Spinal cord (tissue), 10 donors: ENCODE measurements around the gene TSSK2. TPM values are rescaled to one million over a fixed set of nuclear protein-coding genes. Genes with fewer than 3 reads are reported as not detected.
"Not testable (repeated sequence)": the region's sequence is repeated elsewhere in the genome, so short reads cannot be mapped to it uniquely, and the experiment has no call there.

ENCODE experiments used
- DNase-seq, 6 donors: peaks; one replicate each; pipeline versions ENCODE4 v3.0.0 to v3.0.0-alpha.2; 2013 to 2015; ENCODE audit warnings: low spot score in 6 of 6, low read depth in 4 of 6
- H3K27ac ChIP-seq: one replicate; pipeline ENCODE4 v1.5.1; 2013; ENCODE audit warnings: low read depth, low read length, control low read depth
- H3K27me3 ChIP-seq: one replicate; pipeline ENCODE4 v1.6.1; 2013; ENCODE audit warnings: low read length; ENCODE audit not compliant: control insufficient read depth, insufficient read depth
- H3K36me3 ChIP-seq: one replicate; pipeline ENCODE4 v1.6.1; 2013; ENCODE audit warnings: low read length; ENCODE audit not compliant: control insufficient read depth, insufficient read depth
- H3K4me1 ChIP-seq: one replicate; pipeline ENCODE4 v1.6.1; 2013; ENCODE audit warnings: low read length; ENCODE audit not compliant: control insufficient read depth, insufficient read depth
- H3K4me3 ChIP-seq: one replicate; pipeline ENCODE4 v1.5.1; 2013; ENCODE audit warnings: low read depth, low read length, control low read depth
- H3K9me3 ChIP-seq: one replicate; pipeline ENCODE4 v1.6.1; 2013; ENCODE audit warnings: low read length; ENCODE audit not compliant: control insufficient read depth, insufficient read depth
- WGBS: methylation state at CpG from one replicate; pipeline ENCODE4 v1.1.5; 2013; ENCODE audit warnings: missing lambda C conversion rate; ENCODE audit not compliant: insufficient coverage; 5-methylcytosine and 5-hydroxymethylcytosine counted together
- polyA plus RNA-seq, 2 donors: library from polyadenylated mRNA; unstranded; fragments of 120-200 nt; gene quantifications; one replicate each; pipeline ENCODE4 v1.2.1, GENCODE V29; 2013; ENCODE audit not compliant: insufficient read length in 2 of 2
- total RNA-seq, 2 donors: library from RNA; depleted of rRNA in 1 of 2; stranded (reverse); fragments of 120-200 nt in 1 of 2; fragments of >200 nt in 1 of 2; gene quantifications; one replicate each; pipeline versions ENCODE4 v1.2.3 to v1.2.4, GENCODE V29; 2013 to 2014
- donor health status: healthy.

The TSSK2 gene
- total and polyA plus RNA-seq, 4 donors, result not detected

DNA sequence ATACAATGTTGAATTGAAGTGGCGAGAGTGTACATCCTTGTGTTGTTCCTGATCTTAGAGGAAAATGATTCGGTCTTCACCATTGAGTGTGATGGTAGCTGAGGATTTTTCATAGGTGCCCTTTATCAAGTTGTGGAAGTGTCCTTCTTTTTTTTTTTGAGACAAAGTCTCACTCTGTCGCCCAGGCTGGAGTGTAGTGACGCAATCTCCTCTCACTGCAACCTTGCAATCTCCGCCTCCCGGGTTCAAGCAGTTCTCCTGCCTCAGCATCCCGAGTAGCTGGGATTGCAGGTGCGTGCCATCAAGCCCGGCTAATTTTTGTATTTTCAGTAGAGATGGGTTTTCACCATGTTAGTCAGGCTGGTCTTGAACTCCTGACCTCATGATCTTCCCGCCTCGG lies 27.5 kb downstream of the TSSK2 start:
- not testable (repeated sequence) for H3K27ac ChIP-seq, H3K4me3 ChIP-seq, H3K9me3 ChIP-seq, H3K4me1 ChIP-seq, DNase-seq, H3K36me3 ChIP-seq
- 70% methylated on average over 3 of the region's 11 CpGs for WGBS
- peaks cover 10% of the 10 kb centered on the region for H3K27me3 ChIP-seq

DNA sequence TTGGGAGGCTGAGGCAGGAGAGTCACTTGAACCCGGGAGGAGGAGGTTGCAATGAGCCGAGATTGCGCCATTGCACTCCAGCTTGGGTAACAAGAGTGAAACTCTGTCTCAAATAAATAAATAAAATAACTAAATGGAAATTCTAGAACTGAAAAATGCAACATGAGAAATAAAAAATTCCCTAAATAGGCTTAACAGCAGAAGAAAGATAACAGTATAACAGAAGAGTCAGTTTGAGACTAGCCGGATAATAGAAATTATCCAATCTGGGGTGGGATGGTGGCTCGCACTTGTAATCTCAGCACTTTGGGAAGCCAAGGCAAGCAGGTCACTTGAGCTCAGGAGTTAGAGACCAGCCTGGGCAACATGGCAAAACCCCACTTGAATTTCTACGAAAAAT lies 33.3 kb downstream of the TSSK2 start:
- no peak for DNase-seq
- WGBS, result 100% methylated on average over 2 of the region's 6 CpGs
- H3K4me1 ChIP-seq, result peaks cover 2% of the 10 kb centered on the region
- no peaks in the 10 kb centered on the region for H3K9me3 ChIP-seq
- H3K36me3 ChIP-seq, result no peaks in the 10 kb centered on the region
- no peak overlapping the region for H3K4me3 ChIP-seq
- H3K27ac ChIP-seq, result no peak overlapping the region
- H3K27me3 ChIP-seq, result peaks cover 29% of the 10 kb centered on the region

DNA sequence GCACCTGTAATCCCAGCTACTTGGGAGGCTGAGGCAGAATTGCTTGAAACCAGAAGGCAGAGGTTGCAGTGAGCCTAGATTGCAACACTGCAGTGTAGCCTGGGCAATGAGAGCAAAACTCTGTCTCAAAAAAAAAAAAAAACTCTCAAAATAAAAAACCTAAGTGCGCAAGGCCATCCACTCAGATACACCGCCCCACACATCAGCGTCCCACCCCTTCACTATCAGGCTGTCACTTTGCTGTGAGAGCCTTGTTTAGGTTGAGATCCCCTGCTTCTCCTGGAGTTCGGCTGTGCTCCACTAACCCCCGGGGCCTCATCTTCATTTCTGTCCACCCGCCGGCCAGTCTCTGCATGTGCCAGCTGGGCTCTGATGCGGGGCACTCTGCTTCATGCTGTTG lies 35.3 kb downstream of the TSSK2 start:
- no peak for DNase-seq
- 81% methylated on average over 8 of the region's 8 CpGs for WGBS
- no peaks in the 10 kb centered on the region for H3K36me3 ChIP-seq
- H3K27ac ChIP-seq, result no peak overlapping the region
- no peak overlapping the region for H3K4me3 ChIP-seq
- H3K9me3 ChIP-seq, result no peaks in the 10 kb centered on the region
- H3K27me3 ChIP-seq, result peaks cover 39% of the 10 kb centered on the region
- peaks cover 21% of the 10 kb centered on the region for H3K4me1 ChIP-seq

- peaks cover 26% of the 10 kb centered on the region for H3K4me1 ChIP-seq
- 83% methylated on average over 13 of the region's 13 CpGs for WGBS
- no peak overlapping the region for H3K4me3 ChIP-seq
- no peak for DNase-seq
- no peaks in the 10 kb centered on the region for H3K36me3 ChIP-seq
- H3K27me3 ChIP-seq, result peaks cover 37% of the 10 kb centered on the region
- H3K27ac ChIP-seq, result no peak overlapping the region
- no peaks in the 10 kb centered on the region for H3K9me3 ChIP-seq
Measured at GRCh38 chr22:19167106-19167869, 36.2 kb downstream of the TSSK2 start.

DNA sequence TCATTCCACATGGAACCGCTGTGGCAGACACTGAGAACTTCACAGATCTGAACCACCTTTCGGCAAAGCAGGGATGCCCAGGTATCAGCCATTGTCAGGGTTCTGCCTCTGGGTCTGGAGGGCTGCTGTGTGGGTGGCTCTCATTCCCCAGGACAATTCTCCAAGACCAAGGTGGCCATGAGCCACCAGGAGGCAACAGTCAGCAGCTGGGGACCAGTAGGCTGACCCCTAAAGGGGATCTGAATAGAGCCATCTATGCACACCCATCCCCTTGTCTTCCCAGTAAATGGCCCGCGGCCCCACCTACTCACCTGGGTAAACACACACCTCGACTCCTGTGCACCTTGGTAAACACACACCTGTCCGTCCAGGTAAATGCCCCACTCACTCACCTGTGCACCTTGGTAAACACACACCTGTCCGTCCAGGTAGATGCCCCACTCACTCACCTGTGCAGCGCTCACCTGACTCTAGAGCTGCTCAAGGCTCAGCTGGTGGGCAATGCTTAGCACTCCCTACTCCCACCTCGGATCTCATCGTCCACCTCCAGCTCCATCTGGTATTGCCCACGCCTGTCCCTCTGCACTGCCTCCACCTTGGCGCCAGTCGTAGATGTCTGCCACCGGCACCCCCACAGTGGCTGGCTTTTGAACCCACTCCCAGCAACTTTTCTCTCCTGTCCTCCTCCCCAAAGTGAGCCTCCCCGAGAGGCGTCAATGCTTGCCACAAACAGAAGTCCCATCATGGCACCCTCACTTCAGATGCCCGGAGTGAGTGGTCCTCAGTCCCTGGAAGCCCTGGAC lies 37.2 kb downstream of the TSSK2 start:
- no peaks in the 10 kb centered on the region for H3K9me3 ChIP-seq
- DNase-seq, result no peak
- WGBS, result 68% methylated on average over 17 of the region's 17 CpGs
- H3K27me3 ChIP-seq, result peaks cover 37% of the 10 kb centered on the region
- peaks cover 36% of the 10 kb centered on the region for H3K4me1 ChIP-seq
- H3K36me3 ChIP-seq, result peaks cover 3% of the 10 kb centered on the region
- no peak overlapping the region for H3K27ac ChIP-seq
- no peak overlapping the region for H3K4me3 ChIP-seq

DNA sequence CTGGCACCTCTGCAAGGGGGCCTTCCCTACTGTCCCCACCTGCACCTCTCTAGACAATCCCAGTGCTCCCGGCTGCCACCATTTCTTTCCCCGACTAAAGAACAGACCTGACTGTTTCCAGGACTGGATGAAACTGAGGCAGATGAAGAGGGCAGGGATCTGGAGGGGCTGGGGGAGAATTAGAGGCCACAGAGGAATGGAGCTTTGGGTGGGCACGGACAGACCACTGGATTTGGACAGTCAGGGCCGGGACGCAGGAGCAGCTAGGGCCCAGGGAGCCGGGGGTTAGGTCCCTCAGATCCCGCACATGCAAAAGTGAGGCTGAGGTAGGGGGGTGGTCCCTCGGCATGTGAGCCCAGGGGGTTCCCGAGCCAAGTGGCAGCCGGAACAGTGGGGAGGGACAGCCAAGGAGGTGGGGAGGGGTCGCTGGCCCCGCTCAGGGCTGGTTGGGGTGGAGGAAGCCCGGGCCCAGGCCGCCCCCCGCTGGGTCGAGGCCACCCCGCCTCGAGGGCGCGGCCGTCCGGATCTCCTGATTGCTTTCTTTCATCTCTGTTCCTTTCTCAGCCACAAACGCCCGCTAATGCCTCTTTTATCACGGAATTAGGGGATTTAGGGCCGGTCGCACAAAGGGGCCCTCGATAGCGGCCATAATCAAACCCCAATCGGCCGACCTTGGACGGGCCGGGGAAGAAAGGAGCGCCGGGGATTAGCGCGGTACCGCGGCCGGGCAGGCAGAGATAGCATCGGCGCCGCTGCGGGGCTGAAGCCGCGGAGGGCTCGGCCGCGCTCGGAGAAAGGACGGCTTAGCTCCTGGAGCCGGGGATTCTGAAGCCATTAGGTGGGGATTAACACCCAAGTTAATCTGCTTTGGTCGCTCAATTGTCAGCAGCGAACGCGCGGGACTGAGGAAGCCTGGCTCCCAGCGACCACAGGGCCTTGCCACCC lies 38.2 kb downstream of the TSSK2 start:
- 6% methylated on average over 55 of the region's 58 CpGs for WGBS
- no peak overlapping the region for H3K4me3 ChIP-seq
- DNase-seq, result no peak
- H3K9me3 ChIP-seq, result no peaks in the 10 kb centered on the region
- H3K4me1 ChIP-seq, result peaks cover 46% of the 10 kb centered on the region
- H3K27ac ChIP-seq, result no peak overlapping the region
- H3K27me3 ChIP-seq, result peaks cover 37% of the 10 kb centered on the region
- H3K36me3 ChIP-seq, result peaks cover 13% of the 10 kb centered on the region

GRCh38 chr22:19169947-19170318 lies 38.8 kb downstream of the TSSK2 start:
- Histone ChIP-seq H3K27me3 (peaks cover 37% of the 10 kb centered on the region), H3K36me3 (peaks cover 20% of the 10 kb centered on the region), H3K4me3 (no peak overlapping the region), H3K27ac (no peak overlapping the region), H3K9me3 (no peaks in the 10 kb centered on the region), H3K4me1 (peaks cover 52% of the 10 kb centered on the region)
- WGBS, result 53% methylated on average over 7 of the region's 7 CpGs
- no peak for DNase-seq

DNA sequence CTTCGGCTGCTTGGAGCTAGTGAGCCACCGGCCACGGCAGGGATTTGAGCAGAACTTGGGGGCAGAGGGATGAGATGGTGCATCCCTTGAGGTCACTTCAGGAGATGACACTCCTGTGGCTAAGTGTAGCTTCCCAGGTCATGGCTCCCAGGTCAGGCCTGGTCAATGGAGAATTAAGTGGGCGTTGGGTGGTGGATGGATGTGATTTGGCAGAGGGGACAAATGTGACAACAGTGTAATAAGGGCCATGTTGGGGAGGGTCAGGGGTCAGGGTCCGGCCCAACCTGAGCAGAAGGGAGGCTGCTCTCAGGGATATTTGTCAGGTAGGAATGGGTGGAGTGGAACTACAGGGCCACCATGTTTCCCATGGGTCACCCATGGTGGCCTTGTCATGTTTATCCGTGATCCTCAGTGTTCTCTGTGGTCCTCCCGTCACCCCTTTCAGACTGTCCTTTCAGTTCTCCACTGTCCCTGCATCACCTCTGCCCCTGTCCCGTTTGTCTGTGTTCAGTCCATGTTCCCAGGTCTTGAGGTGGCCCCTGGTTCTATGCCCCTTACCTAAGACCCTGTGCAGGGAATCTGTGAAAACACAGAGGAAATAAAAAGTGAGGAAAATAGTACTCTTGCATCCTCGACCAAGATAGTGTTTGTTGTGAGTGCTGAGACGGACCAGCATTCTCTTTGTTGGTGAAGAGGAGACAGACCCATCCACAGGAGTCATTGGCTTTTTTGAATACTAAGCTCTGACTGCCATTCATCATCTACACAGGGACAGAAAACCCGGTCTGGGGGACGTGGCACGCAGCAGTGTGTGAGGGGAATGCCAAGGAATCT lies 41.3 kb downstream of the TSSK2 start:
- Histone ChIP-seq H3K36me3 (peaks cover 45% of the 10 kb centered on the region), H3K27me3 (peaks cover 29% of the 10 kb centered on the region), H3K4me1 (peaks cover 77% of the 10 kb centered on the region), H3K4me3 (peak overlapping the region; percentile 84), H3K27ac (no peak overlapping the region), H3K9me3 (no peaks in the 10 kb centered on the region)
- no peak for DNase-seq
- WGBS, result 23% methylated on average over 8 of the region's 13 CpGs
